Hepatocyte (in vitro differentiated cells): ENCODE results near the gene ESRRA. TPM values are rescaled to one million over a fixed set of nuclear protein-coding genes. Genes with fewer than 3 reads are reported as not detected.
A peak's percentile ranks its signal among the peaks of the same experiment; 100 is the strongest.

Source experiments
- DNase-seq: peaks from one replicate; pipeline ENCODE4 v3.0.0-alpha.2; 2016; ENCODE audit warnings: low spot score
- H2AFZ ChIP-seq: fragments of 200-600 bp; sonication (generic); 2 replicates; pipeline ENCODE4 v1.6.0; 2016; ENCODE audit warnings: antibody characterized with exemption, mild to moderate bottlenecking
- H3K27ac ChIP-seq: fragments of 200-600 bp; sonication (generic); 2 replicates; pipeline ENCODE4 v1.5.1; 2016; ENCODE audit warnings: mild to moderate bottlenecking
- H3K27me3 ChIP-seq: fragments of 200-600 bp; sonication (generic); 2 replicates; pipeline ENCODE4 v1.6.1; 2016
- H3K36me3 ChIP-seq: fragments of 200-600 bp; sonication (generic); replicated peaks from 2 replicates; pipeline ENCODE4 v1.5.1; 2016; ENCODE audit warnings: low read depth; ENCODE audit not compliant: insufficient read depth
- H3K4me1 ChIP-seq: fragments of 200-600 bp; sonication (generic); 2 replicates; pipeline ENCODE4 v1.5.1; 2016; ENCODE audit warnings: mild to moderate bottlenecking, moderate library complexity; ENCODE audit not compliant: insufficient read depth
- H3K4me2 ChIP-seq: fragments of 200-600 bp; sonication (generic); 2 replicates; pipeline ENCODE4 v1.6.0; 2016
- H3K4me3 ChIP-seq: fragments of 200-600 bp; sonication (generic); 2 replicates; pipeline ENCODE4 v1.5.1; 2016; ENCODE audit warnings: mild to moderate bottlenecking
- H3K79me2 ChIP-seq: fragments of 200-600 bp; sonication (generic); 2 replicates; pipeline ENCODE4 v1.6.0; 2017; ENCODE audit warnings: mild to moderate bottlenecking
- H3K9me2 ChIP-seq: fragments of 200-600 bp; sonication (generic); replicated peaks from 2 replicates; pipeline ENCODE4 v1.6.0; 2017; ENCODE audit warnings: mild to moderate bottlenecking; ENCODE audit not compliant: insufficient read depth
- H3K9me3 ChIP-seq: fragments of 200-600 bp; sonication (generic); 2 replicates; pipeline ENCODE4 v1.5.1; 2016; ENCODE audit warnings: low read depth, mild to moderate bottlenecking
- H4K20me1 ChIP-seq: fragments of 200-600 bp; sonication (generic); 2 replicates; pipeline ENCODE4 v1.6.0; 2016; ENCODE audit warnings: mild to moderate bottlenecking; ENCODE audit not compliant: insufficient read depth, poor library complexity, severe bottlenecking
- CTCF ChIP-seq: fragments of 200-600 bp; sonication (generic); IDR thresholded peaks from 2 replicates; pipeline ENCODE4 v1.5.1; 2016; ENCODE audit warnings: antibody characterized with exemption, mild to moderate bottlenecking; ENCODE audit not compliant: poor library complexity
- EZH2 ChIP-seq: fragments of 200-600 bp; sonication (generic); IDR thresholded peaks from 2 replicates; pipeline ENCODE4 v1.6.1; 2016; ENCODE audit warnings: antibody characterized with exemption, mild to moderate bottlenecking, borderline replicate concordance
- EZH2phosphoT487 ChIP-seq: fragments of 200-600 bp; sonication (generic); IDR thresholded peaks from one replicate; pipeline ENCODE4 v1.6.1; 2018; ENCODE audit warnings: antibody characterized with exemption, mild to moderate bottlenecking, low read depth, moderate library complexity; ENCODE audit not compliant: unreplicated experiment, severe bottlenecking
- WGBS: methylation state at CpG from one replicate; pipeline ENCODE4 v1.1.6; 2016; ENCODE audit warnings: low lambda C conversion rate; ENCODE audit errors: missing lambda C conversion rate; 5-methylcytosine and 5-hydroxymethylcytosine counted together
- polyA plus RNA-seq: library from polyadenylated mRNA; unstranded; fragments of >200 nt; fragmentation: Nextera tagmentation; extraction: Ambion mirVana; gene quantifications from 2 replicates; pipeline ENCODE4 v1.2.1, GENCODE V29; 2016
- total RNA-seq: library from RNA; depleted of rRNA; stranded (reverse); fragments of >200 nt; gene quantifications from 2 replicates; pipeline ENCODE4 v1.2.3, GENCODE V29; 2014

The ESRRA gene
- total and polyA plus RNA-seq, 2 experiments from 2014 or later = 57.4 to 62.0 TPM

- Histone ChIP-seq H2AFZ (no peak overlapping the region), H3K4me3 (no peak overlapping the region), H3K27me3 (no peaks in the 10 kb centered on the region), H3K9me3 (no peaks in the 10 kb centered on the region), H3K9me2 (no peaks in the 10 kb centered on the region), H3K36me3 (no peaks in the 10 kb centered on the region), H3K27ac (no peak overlapping the region), H3K4me2 (no peak overlapping the region), H4K20me1 (no peaks in the 10 kb centered on the region), H3K4me1 (no peaks in the 10 kb centered on the region), H3K79me2 (no peaks in the 10 kb centered on the region)
- WGBS = 92% methylated on average over 19 of the region's 21 CpGs
- TF ChIP-seq EZH2 (no peak), CTCF (no peak), EZH2phosphoT487 (no peak)
- DNase-seq = peak; percentile 3
These were observed 36.1 kb downstream of the ESRRA start for GRCh38 chr11:64341429-64341828.

GRCh38 chr11:64341851-64342791, 36.8 kb downstream of the ESRRA start:
- Histone ChIP-seq H4K20me1 (no peaks in the 10 kb centered on the region), H3K27me3 (no peaks in the 10 kb centered on the region), H3K27ac (no peak overlapping the region), H3K9me2 (no peaks in the 10 kb centered on the region), H3K79me2 (no peaks in the 10 kb centered on the region), H3K9me3 (no peaks in the 10 kb centered on the region), H3K4me1 (no peaks in the 10 kb centered on the region), H3K4me2 (peak overlapping the region; percentile 63), H3K36me3 (no peaks in the 10 kb centered on the region), H3K4me3 (no peak overlapping the region), H2AFZ (peak overlapping the region; percentile 29)
- DNase-seq = peak; percentile 93
- 32% methylated on average over 36 of the region's 55 CpGs for WGBS
- no peak for TF ChIP-seq EZH2phosphoT487
- TF ChIP-seq EZH2 = no peak
- TF ChIP-seq CTCF = peak; percentile 45

- peak; percentile 2 for DNase-seq
- Histone ChIP-seq H3K36me3 (no peaks in the 10 kb centered on the region), H3K27ac (no peak overlapping the region), H4K20me1 (no peaks in the 10 kb centered on the region), H2AFZ (no peak overlapping the region), H3K4me1 (no peaks in the 10 kb centered on the region), H3K9me3 (no peaks in the 10 kb centered on the region), H3K4me3 (no peak overlapping the region), H3K27me3 (no peaks in the 10 kb centered on the region), H3K79me2 (no peaks in the 10 kb centered on the region), H3K4me2 (peak overlapping the region; percentile 63), H3K9me2 (no peaks in the 10 kb centered on the region)
- no peak for TF ChIP-seq CTCF
- TF ChIP-seq EZH2 = no peak
- no peak for TF ChIP-seq EZH2phosphoT487
- 93% methylated on average over 18 of the region's 29 CpGs for WGBS
These were observed 37.8 kb downstream of the ESRRA start for GRCh38 chr11:64342869-64343745.
